OCI-LY7 (cell line): Measurements from ENCODE around the gene SNX25. TPM values are rescaled to one million over a fixed set of nuclear protein-coding genes. Genes with fewer than 3 reads are reported as not detected.
"Not testable (repeated sequence)": the region's sequence is repeated elsewhere in the genome, so short reads cannot be mapped to it uniquely, and the experiment has no call there.

Experiments
- BruUV-seq: library from RNA; stranded (reverse); fragments of 400-500 nt; replicated peaks from 2 replicates; lab custom pipeline; 2021; lab: Mats Ljungman, UMichigan
- CTCF ChIA-PET: fragments of 300-600 bp; sonication (Branson Sonifier 250); formaldehyde crosslinking; loops from one replicate; lab custom pipeline; 2022; ENCODE audit warnings: antibody characterized with exemption; ENCODE audit not compliant: unreplicated experiment; lab: Charles Lee
- POLR2A ChIA-PET: fragments of 300-600 bp; sonication (Branson Sonifier 250); formaldehyde crosslinking; loops from one replicate; lab custom pipeline; 2022; ENCODE audit warnings: antibody characterized with exemption; lab: Charles Lee
- DNase-seq: peaks from one replicate; pipeline ENCODE4 v3.0.0-alpha.2; 2015; ENCODE audit warnings: low spot score
- H2AFZ ChIP-seq: fragments of 200-600 bp; sonication (generic), shearing (Covaris generic); 2 replicates; pipeline ENCODE4 v1.6.1; 2014; ENCODE audit warnings: mild to moderate bottlenecking, antibody characterized with exemption, low read length, moderate library complexity
- H3K27ac ChIP-seq: fragments of 200-600 bp; sonication (generic); 2 replicates; pipeline ENCODE4 v1.5.1; 2014; ENCODE audit warnings: mixed run types, low read depth, mild to moderate bottlenecking, moderate library complexity, low read length, inconsistent platforms; ENCODE audit not compliant: poor library complexity, severe bottlenecking
- H3K36me3 ChIP-seq: fragments of 200-600 bp; sonication (generic); 2 replicates; pipeline ENCODE4 v1.6.1; 2014; ENCODE audit warnings: mild to moderate bottlenecking, antibody characterized with exemption, low read length, moderate library complexity, mixed read lengths; ENCODE audit not compliant: insufficient read depth
- H3K4me1 ChIP-seq: fragments of 200-600 bp; sonication (generic); 2 replicates; pipeline ENCODE4 v1.5.1; 2014; ENCODE audit warnings: mild to moderate bottlenecking, low read length; ENCODE audit not compliant: insufficient read depth, poor library complexity, severe bottlenecking
- H3K4me2 ChIP-seq: fragments of 200-600 bp; sonication (generic); 2 replicates; pipeline ENCODE4 v1.6.1; 2014; ENCODE audit warnings: mild to moderate bottlenecking, low read length
- H3K4me3 ChIP-seq: fragments of 200-600 bp; sonication (generic); 2 replicates; pipeline ENCODE4 v1.5.1; 2014; ENCODE audit warnings: mild to moderate bottlenecking, low read depth, low read length; ENCODE audit not compliant: poor library complexity, severe bottlenecking
- H3K79me2 ChIP-seq: fragments of 200-600 bp; sonication (generic); 2 replicates; pipeline ENCODE4 v1.6.1; 2016; ENCODE audit warnings: low read depth, mild to moderate bottlenecking, low read length, moderate library complexity, mixed read lengths; ENCODE audit not compliant: insufficient read depth
- H3K9me2 ChIP-seq: fragments of 200-600 bp; sonication (generic); 2 replicates; pipeline ENCODE4 v1.6.1; 2016; ENCODE audit warnings: mild to moderate bottlenecking, low read length, mixed read lengths; ENCODE audit not compliant: insufficient read depth
- H3K9me3 ChIP-seq: fragments of 200-600 bp; sonication (generic); 2 replicates; pipeline ENCODE4 v1.6.1; 2014; ENCODE audit warnings: mild to moderate bottlenecking, mixed run types, low read length, mixed read lengths
- H4K20me1 ChIP-seq: fragments of 200-600 bp; sonication (generic); 2 replicates; pipeline ENCODE4 v1.6.1; 2014; ENCODE audit warnings: mild to moderate bottlenecking, antibody characterized with exemption, low read length, moderate library complexity, mixed read lengths; ENCODE audit not compliant: insufficient read depth
- EZH2phosphoT487 ChIP-seq: fragments of 200-600 bp; sonication (generic); IDR thresholded peaks from 2 replicates; pipeline ENCODE4 v1.6.1; 2018; ENCODE audit warnings: low read depth, borderline replicate concordance, mild to moderate bottlenecking, mixed run types, antibody characterized with exemption, low read length, moderate library complexity, mixed read lengths
- intact Hi-C: fragments of 100-400 bp; cut with micrococcal nuclease; formaldehyde crosslinking; loops from one replicate; pipeline ENCODE4 v1.10.0; 2022; ENCODE audit not compliant: unreplicated experiment
- total RNA-seq, 2 experiments: library from RNA; depleted of rRNA in 1 of 2; stranded (reverse); fragments of >200 nt in 1 of 2; shearing (Covaris generic) in 1 of 2; gene quantifications; 2 replicates each; pipeline ENCODE4 v1.2.3, GENCODE V29; 2014 to 2022
- TF ChIP-seq, protein P1 (sequence below): fragments of 200-600 bp; sonication (generic); conservative IDR thresholded peaks from 2 replicates; pipeline ENCODE4 v1.5.1; 2014; ENCODE audit warnings: mild to moderate bottlenecking, antibody characterized with exemption, low read length, moderate library complexity, mixed read lengths

The SNX25 gene
- total RNA-seq, 2 experiments from 2014 or later = 33.7 to 55.6 TPM

DNA sequence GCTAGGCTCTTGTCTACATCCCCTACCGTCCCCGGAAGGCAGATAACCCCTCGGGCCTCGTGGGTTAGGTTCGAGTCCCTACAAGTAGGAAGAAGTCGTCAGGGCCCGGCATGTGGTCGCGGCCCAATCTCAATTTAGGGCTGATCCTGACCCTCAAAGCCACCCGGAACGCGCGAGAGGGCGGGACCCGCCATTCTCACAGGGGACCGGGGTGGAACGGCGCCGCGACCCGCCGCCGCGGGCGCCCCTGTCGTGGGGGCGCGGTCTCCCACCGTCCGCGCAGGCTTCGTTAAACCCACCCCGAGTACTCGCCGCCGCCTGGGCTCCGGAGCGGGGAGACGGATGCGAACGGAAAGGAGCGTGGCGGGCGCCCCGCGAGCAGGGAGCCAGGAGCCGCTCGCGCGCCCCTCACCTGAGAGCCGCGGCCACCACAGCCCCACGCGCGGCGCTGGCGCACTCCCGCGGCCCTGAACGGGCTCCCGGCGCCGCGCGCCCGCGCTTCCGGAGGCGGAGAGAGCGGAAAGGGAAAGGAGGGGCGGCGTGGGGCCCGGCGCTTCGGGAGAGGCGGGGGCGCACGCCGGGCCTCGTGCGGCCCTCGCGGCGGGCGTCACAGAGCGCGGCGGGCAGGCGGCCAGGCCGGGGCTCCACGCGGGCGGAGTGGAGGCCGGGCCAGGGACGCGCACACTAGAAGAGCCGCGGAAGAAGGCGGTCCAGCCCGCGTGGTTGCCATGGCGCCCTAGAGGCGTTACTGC lies 5.7 kb upstream of the SNX25 start, which contains the start of gene CFAP97:
Gene CFAP97 (minus strand): TSS at position 515 of the 752 bp plus-strand sequence. CDS start 12,804 bp downstream, outside the sequence.
- H3K79me2 ChIP-seq = peaks cover 23% of the 10 kb centered on the region; the same call in 1 of the 2 replicates
- intact Hi-C loops = loop anchor here (1.0 to 10.0 kb wide), 3 partner anchors 60 to 919 kb away; partner anchors contain the start of gene SLC25A4
- TF ChIP-seq, protein P1, sequence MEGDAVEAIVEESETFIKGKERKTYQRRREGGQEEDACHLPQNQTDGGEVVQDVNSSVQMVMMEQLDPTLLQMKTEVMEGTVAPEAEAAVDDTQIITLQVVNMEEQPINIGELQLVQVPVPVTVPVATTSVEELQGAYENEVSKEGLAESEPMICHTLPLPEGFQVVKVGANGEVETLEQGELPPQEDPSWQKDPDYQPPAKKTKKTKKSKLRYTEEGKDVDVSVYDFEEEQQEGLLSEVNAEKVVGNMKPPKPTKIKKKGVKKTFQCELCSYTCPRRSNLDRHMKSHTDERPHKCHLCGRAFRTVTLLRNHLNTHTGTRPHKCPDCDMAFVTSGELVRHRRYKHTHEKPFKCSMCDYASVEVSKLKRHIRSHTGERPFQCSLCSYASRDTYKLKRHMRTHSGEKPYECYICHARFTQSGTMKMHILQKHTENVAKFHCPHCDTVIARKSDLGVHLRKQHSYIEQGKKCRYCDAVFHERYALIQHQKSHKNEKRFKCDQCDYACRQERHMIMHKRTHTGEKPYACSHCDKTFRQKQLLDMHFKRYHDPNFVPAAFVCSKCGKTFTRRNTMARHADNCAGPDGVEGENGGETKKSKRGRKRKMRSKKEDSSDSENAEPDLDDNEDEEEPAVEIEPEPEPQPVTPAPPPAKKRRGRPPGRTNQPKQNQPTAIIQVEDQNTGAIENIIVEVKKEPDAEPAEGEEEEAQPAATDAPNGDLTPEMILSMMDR = no peak
- TF ChIP-seq EZH2phosphoT487 = no peak
- peak within 1 kb of the TSS; percentile 92 for H3K4me2 ChIP-seq
- no peaks in the 10 kb centered on the region for H3K9me3 ChIP-seq
- ChIA-PET POLR2A (interaction anchor here (0.7 to 1.2 kb wide), 2 partner anchors 53 to 149 kb away, joined by 3 to 5 read pairs; no protein-coding TSS in a partner anchor), CTCF (interaction anchor here (1.7 kb wide), 1 partner anchor 101 kb away, joined by 4 read pairs; no protein-coding TSS in a partner anchor)
- peaks cover 41% of the 10 kb centered on the region for H3K4me1 ChIP-seq
- H3K36me3 ChIP-seq = 0 out of 2 replicates have a peak, but pooled peaks cover 10% of the 10 kb centered on the region
- peak within 1 kb of the TSS; percentile 76 for H3K27ac ChIP-seq
- no peaks in the 10 kb centered on the region for H3K9me2 ChIP-seq
- no TSS peak for BruUV-seq
- H3K4me3 ChIP-seq = peak within 1 kb of the TSS; percentile 78
- H2AFZ ChIP-seq = peak within 1 kb of the TSS; percentile 70
- H4K20me1 ChIP-seq = no peaks in the 10 kb centered on the region
- peak; percentile 76 for DNase-seq

DNA sequence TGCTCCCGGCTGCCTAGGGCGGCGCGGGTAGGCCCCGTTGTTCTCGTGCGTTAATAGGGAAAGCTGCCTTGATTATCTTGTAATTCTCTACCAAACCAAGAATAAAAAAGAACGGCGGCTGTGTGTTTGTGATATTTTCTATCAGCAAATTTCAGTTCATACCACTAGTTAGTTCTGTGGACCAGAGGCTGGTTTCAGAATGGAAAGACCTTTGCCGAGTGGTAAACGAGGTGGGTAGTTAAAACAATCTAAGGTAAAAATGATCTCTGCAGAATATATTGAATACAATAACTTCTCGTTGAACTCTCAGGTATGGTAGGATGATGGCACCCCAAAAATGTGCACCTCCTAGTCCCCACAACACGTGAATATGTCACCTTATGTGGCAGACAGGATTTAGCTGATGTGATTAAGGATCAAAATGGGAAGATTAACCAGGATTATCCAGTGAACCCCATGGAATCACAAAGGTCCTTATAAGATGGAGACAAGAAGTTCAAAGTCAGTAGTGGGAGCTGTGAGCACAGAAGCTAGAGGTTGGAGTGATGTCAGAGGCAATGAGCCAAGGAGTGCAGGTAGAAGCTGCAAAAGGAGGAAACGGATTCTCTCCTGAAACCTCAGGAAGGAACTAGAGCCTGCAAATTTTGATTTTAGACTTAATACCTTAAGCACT lies 5.0 kb upstream of the SNX25 start:
- Histone ChIP-seq H3K36me3 (0 out of 2 replicates have a peak, but pooled peaks cover 7% of the 10 kb centered on the region), H3K9me3 (no peaks in the 10 kb centered on the region), H3K4me1 (peaks cover 45% of the 10 kb centered on the region), H3K79me2 (peaks cover 23% of the 10 kb centered on the region; the same call in 1 of the 2 replicates), H3K4me2 (peak overlapping the region; percentile 92), H4K20me1 (no peaks in the 10 kb centered on the region), H3K27ac (peak overlapping the region; percentile 76), H3K4me3 (peak overlapping the region; percentile 78), H3K9me2 (no peaks in the 10 kb centered on the region), H2AFZ (peak overlapping the region; percentile 70; the same call in 1 of the 2 replicates)
- POLR2A ChIA-PET = interaction anchor here (0.7 to 1.2 kb wide), 5 partner anchors 8 to 148 kb away, joined by 3 to 5 read pairs (median 3); no protein-coding TSS in a partner anchor
- BruUV-seq = TSS peak; percentile 92
- intact Hi-C loops = loop anchor here (1.0 to 10.0 kb wide), 3 partner anchors 61 to 920 kb away; partner anchors contain the start of gene SLC25A4
- TF ChIP-seq EZH2phosphoT487 = no peak
- TF ChIP-seq, protein P1 = peak; percentile 35; the same call in 1 of the 2 replicates
- DNase-seq = peak; percentile 54
- CTCF ChIA-PET = interaction anchor here (1.7 kb wide), 1 partner anchor 100 kb away, joined by 4 read pairs; no protein-coding TSS in a partner anchor

DNA sequence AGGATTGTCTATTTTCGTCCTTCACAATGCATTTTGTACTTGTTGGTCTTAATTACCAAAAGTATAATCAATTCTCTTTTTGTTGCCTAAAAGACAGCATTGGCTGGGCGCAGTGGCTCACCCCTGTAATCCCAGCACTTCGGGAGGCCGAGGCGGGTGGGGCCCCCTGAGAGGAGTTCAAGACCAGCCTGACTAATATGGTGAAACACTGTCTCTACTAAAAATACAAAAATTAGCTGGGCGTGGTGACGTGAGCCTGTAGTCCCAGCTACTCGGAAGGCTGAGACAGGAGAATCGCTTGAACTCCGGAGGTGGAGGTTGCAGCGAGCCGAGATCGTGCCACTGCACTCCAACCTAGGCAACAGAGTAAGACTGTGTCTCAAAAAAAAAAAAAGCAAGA lies 4.3 kb upstream of the SNX25 start:
- H2AFZ ChIP-seq = peak overlapping the region; percentile 70; the same call in 1 of the 2 replicates
- H3K4me2 ChIP-seq = peak overlapping the region; percentile 92
- H3K79me2 ChIP-seq = peaks cover 17% of the 10 kb centered on the region; the same call in 1 of the 2 replicates
- H3K4me3 ChIP-seq = peak overlapping the region; percentile 78
- not testable (repeated sequence) for H3K36me3 ChIP-seq, H3K9me3 ChIP-seq, BruUV-seq, H4K20me1 ChIP-seq, DNase-seq, H3K9me2 ChIP-seq
- H3K27ac ChIP-seq = peak overlapping the region; percentile 76
- intact Hi-C loops = loop anchor here (10.0 kb wide), 1 partner anchor 920 kb away; no protein-coding TSS in a partner anchor
- H3K4me1 ChIP-seq = peaks cover 45% of the 10 kb centered on the region
- ChIA-PET POLR2A (interaction anchor here (0.7 to 1.2 kb wide), 4 partner anchors 9 to 52 kb away, joined by 3 read pairs; no protein-coding TSS in a partner anchor), CTCF (interaction anchor here (1.7 kb wide), 1 partner anchor 99 kb away, joined by 4 read pairs; no protein-coding TSS in a partner anchor)
